HEK293 (cell line): Measurements from ENCODE around the gene MYO1F.

Experiments used
- CTCF ChIA-PET: fragments of 350-600 bp; formaldehyde crosslinking; extraction: SDS; loops from one replicate; lab custom pipeline; 2021; ENCODE audit warnings: antibody characterized with exemption; lab: Yijun Ruan, JAX
- POLR2A ChIA-PET: fragments of 300-600 bp; formaldehyde crosslinking; extraction: SDS; loops from one replicate; lab custom pipeline; 2020; ENCODE audit warnings: antibody characterized with exemption, inconsistent platforms; lab: Yijun Ruan, JAX
- H3K27ac ChIP-seq: fragments of 200-500 bp; sonication (Bioruptor generic); 2 replicates; pipeline ENCODE4 v1.5.1; 2014; ENCODE audit warnings: low read depth, low read length, control low read depth, inconsistent platforms; ENCODE audit errors: extremely low read depth
- H3K36me3 ChIP-seq, 2 experiments: fragments of 200-500 bp in 1 of 2; sonication (Bioruptor generic) in 1 of 2; 1 replicate in 1 of 2; 2 replicates in 1 of 2; pipeline ENCODE4 v1.5.1; 2014 to 2017; ENCODE audit warnings: inconsistent platforms in 2 of 2, low read length in 2 of 2; ENCODE audit not compliant: control insufficient read depth in 2 of 2, insufficient read depth in 1 of 2
- H3K4me1 ChIP-seq: fragments of 200-500 bp; sonication (Bioruptor generic); 2 replicates; pipeline ENCODE4 v1.5.1; 2014; ENCODE audit warnings: mild to moderate bottlenecking, low read length, inconsistent platforms; ENCODE audit not compliant: control insufficient read depth, insufficient read depth
- H3K4me3 ChIP-seq: 2 replicates; pipeline ENCODE4 v1.5.1; 2011; ENCODE audit warnings: low read depth, mild to moderate bottlenecking, control low read depth, low read length, moderate library complexity
- H3K9me3 ChIP-seq: fragments of 200-500 bp; sonication (Bioruptor generic); 2 replicates; pipeline ENCODE4 v1.5.1; 2014; ENCODE audit warnings: low read depth, low read length, inconsistent platforms; ENCODE audit not compliant: control insufficient read depth, insufficient read depth
- ATF2 ChIP-seq: fragments of 450-650 bp; formaldehyde crosslinking; IDR thresholded peaks from 2 replicates; pipeline ENCODE4 v1.5.1; 2016; ENCODE audit warnings: missing biosample characterization, missing genetic modification characterization, low read depth
- ELK4 ChIP-seq: IDR thresholded peaks from 2 replicates; pipeline ENCODE4 v1.6.1; 2011; ENCODE audit warnings: mild to moderate bottlenecking, low read depth, low read length, borderline replicate concordance
- MEIS1 ChIP-seq: sonication (generic); formaldehyde crosslinking; IDR thresholded peaks from 2 replicates; pipeline ENCODE4 v1.8.1; 2022; ENCODE audit warnings: missing genetic modification reagents, mild to moderate bottlenecking, borderline replicate concordance
- SCRT1 ChIP-seq: fragments of 450-650 bp; formaldehyde crosslinking; IDR thresholded peaks from 2 replicates; pipeline ENCODE4 v1.5.1; 2016; ENCODE audit warnings: missing biosample characterization, missing genetic modification characterization, borderline replicate concordance
- YY1 ChIP-seq: fragments of 450-650 bp; formaldehyde crosslinking; IDR thresholded peaks from 2 replicates; pipeline ENCODE4 v1.5.1; 2018; ENCODE audit warnings: missing biosample characterization, missing genetic modification characterization
- ZBTB1 ChIP-seq: fragments of 450-650 bp; formaldehyde crosslinking; IDR thresholded peaks from 2 replicates; pipeline ENCODE4 v1.5.1; 2016; ENCODE audit warnings: missing biosample characterization, missing genetic modification characterization
- ZBTB7A ChIP-seq: fragments of 450-650 bp; formaldehyde crosslinking; IDR thresholded peaks from 2 replicates; pipeline ENCODE4 v1.5.1; 2016; ENCODE audit warnings: low read depth, missing biosample characterization, missing genetic modification characterization
- ZEB2 ChIP-seq: fragments of 450-650 bp; formaldehyde crosslinking; IDR thresholded peaks from 2 replicates; pipeline ENCODE4 v1.5.1; 2016; ENCODE audit warnings: missing biosample characterization, missing genetic modification characterization
- ZFP69B ChIP-seq: fragments of 450-650 bp; formaldehyde crosslinking; IDR thresholded peaks from 2 replicates; pipeline ENCODE4 v1.5.1; 2016; ENCODE audit warnings: missing biosample characterization, missing genetic modification characterization
- ZNF211 ChIP-seq: fragments of 450-650 bp; formaldehyde crosslinking; IDR thresholded peaks from 2 replicates; pipeline ENCODE4 v1.5.1; 2016; ENCODE audit warnings: low read depth, missing biosample characterization, missing genetic modification characterization
- ZNF266 ChIP-seq: fragments of 450-650 bp; formaldehyde crosslinking; IDR thresholded peaks from 2 replicates; pipeline ENCODE4 v1.5.1; 2016; ENCODE audit warnings: missing biosample characterization, missing genetic modification characterization, low read depth
- ZNF433 ChIP-seq: fragments of 450-650 bp; formaldehyde crosslinking; IDR thresholded peaks from 2 replicates; pipeline ENCODE4 v1.5.1; 2016; ENCODE audit warnings: missing biosample characterization, missing genetic modification characterization, low read depth
- ZNF473 ChIP-seq: fragments of 450-650 bp; formaldehyde crosslinking; IDR thresholded peaks from 2 replicates; pipeline ENCODE4 v1.5.1; 2017; ENCODE audit warnings: missing biosample characterization, missing genetic modification characterization
- ZNF529 ChIP-seq: fragments of 450-650 bp; formaldehyde crosslinking; IDR thresholded peaks from 2 replicates; pipeline ENCODE4 v1.5.1; 2017; ENCODE audit warnings: missing genetic modification characterization, missing biosample characterization; ENCODE audit not compliant: insufficient replicate concordance
- ZNF571 ChIP-seq: fragments of 450-650 bp; formaldehyde crosslinking; IDR thresholded peaks from 2 replicates; pipeline ENCODE4 v1.5.0; 2017; ENCODE audit warnings: missing biosample characterization, missing genetic modification characterization
- ZNF600 ChIP-seq: fragments of 450-650 bp; formaldehyde crosslinking; IDR thresholded peaks from 2 replicates; pipeline ENCODE4 v1.5.1; 2016; ENCODE audit warnings: missing biosample characterization, missing genetic modification characterization
- ZNF629 ChIP-seq: fragments of 450-650 bp; formaldehyde crosslinking; IDR thresholded peaks from 2 replicates; pipeline ENCODE4 v1.5.1; 2017; ENCODE audit warnings: missing biosample characterization, missing genetic modification characterization
- ZNF792 ChIP-seq: fragments of 450-650 bp; formaldehyde crosslinking; IDR thresholded peaks from 2 replicates; pipeline ENCODE4 v1.5.1; 2016; ENCODE audit warnings: missing biosample characterization, missing genetic modification characterization
- TF ChIP-seq, protein P1 (sequence below): fragments of 450-650 bp; formaldehyde crosslinking; IDR thresholded peaks from 2 replicates; pipeline ENCODE4 v1.5.1; 2016; ENCODE audit warnings: missing biosample characterization, missing genetic modification characterization
- TF ChIP-seq, protein P2 (sequence below): fragments of 450-650 bp; formaldehyde crosslinking; IDR thresholded peaks from 2 replicates; pipeline ENCODE4 v1.5.1; 2016; ENCODE audit warnings: missing biosample characterization, missing genetic modification characterization

MYO1F gene

DNA sequence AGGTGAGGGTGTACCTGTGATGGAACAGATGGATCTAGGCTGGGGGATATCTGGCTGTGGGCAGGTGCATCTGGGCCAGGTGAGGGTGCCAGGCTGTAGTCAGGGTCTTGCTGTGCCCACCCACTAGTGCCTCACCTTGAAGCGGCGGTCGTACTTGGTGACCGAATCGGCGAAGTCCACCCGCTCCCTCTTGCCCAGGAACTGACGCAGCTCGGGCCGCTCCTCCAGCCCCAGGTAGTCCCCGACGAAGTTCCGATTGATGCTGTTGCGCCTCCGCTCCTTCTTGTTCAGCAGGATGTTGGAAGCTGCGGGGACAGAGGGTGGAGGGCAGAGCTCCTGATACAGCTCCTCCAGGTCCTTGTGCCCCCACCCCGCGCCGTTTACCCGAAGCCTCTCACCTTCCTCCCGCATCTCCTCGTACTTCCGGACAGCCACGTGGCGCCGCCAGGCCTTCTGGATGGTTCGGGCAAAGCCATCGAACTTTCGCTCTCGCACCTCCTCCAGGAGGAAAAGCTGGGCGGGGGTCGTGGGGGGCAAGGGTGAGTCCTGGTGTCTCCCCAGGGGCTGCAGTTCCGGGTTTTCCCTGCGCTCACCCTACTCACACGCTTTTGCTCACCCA lies 47.1 kb downstream of the MYO1F start:
- Histone ChIP-seq H3K9me3 (no peaks in the 10 kb centered on the region), H3K27ac (no peak overlapping the region), H3K4me1 (no peaks in the 10 kb centered on the region), H3K36me3 (no peaks in the 10 kb centered on the region), H3K4me3 (no peak overlapping the region)
- ChIA-PET POLR2A (no interaction called here), CTCF (no interaction called here)
- TF ChIP-seq ZNF473 (no peak), MEIS1 (CRISPR knock-in tag) (no peak), ZNF792 (tag by site-specific recombination) (no peak), SCRT1 (no peak), ZNF266 (tag by site-specific recombination) (no peak), ZNF629 (tag by site-specific recombination) (no peak), ELK4 (no peak), ATF2 (tag by site-specific recombination) (no peak)
- TF ChIP-seq, protein P1, sequence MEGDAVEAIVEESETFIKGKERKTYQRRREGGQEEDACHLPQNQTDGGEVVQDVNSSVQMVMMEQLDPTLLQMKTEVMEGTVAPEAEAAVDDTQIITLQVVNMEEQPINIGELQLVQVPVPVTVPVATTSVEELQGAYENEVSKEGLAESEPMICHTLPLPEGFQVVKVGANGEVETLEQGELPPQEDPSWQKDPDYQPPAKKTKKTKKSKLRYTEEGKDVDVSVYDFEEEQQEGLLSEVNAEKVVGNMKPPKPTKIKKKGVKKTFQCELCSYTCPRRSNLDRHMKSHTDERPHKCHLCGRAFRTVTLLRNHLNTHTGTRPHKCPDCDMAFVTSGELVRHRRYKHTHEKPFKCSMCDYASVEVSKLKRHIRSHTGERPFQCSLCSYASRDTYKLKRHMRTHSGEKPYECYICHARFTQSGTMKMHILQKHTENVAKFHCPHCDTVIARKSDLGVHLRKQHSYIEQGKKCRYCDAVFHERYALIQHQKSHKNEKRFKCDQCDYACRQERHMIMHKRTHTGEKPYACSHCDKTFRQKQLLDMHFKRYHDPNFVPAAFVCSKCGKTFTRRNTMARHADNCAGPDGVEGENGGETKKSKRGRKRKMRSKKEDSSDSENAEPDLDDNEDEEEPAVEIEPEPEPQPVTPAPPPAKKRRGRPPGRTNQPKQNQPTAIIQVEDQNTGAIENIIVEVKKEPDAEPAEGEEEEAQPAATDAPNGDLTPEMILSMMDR (tag by site-specific recombination) = no peak

DNA sequence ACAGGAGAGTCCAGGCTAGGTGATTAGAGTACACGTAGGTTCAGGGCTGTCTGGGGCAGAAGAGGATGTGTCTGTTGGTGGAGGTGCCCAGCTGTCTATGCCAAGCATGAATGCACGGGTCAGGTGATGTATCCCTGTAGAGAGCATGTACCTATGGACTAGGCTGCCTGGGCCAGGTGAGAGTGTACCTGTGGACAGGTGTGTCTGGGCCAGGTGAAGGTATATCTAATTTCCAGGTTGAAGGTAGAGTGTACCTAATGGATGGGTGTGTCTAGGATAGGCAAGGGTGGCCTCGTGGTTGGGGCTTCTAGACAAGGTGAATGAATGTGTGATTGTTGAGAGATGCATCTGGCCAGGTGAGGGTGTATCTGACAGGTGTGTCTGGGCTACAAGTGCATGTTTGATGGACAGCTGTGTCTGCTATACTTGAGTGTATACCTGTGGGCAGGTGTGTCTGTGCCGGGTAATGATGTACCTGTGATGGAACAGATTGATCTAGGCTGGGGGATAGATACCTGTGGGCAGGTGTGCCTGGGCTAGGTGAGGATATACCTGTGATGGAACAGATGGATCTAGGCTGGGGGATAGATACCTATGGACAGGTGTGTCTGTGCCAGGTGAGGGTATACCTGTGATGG lies 47.8 kb downstream of the MYO1F start:
- ChIA-PET POLR2A (no interaction called here), CTCF (interaction anchor here (0.7 kb wide), 1 partner anchor 106 kb away, joined by 3 read pairs; no protein-coding TSS in a partner anchor)
- Histone ChIP-seq H3K4me3 (no peak overlapping the region), H3K9me3 (no peaks in the 10 kb centered on the region), H3K27ac (no peak overlapping the region), H3K4me1 (no peaks in the 10 kb centered on the region), H3K36me3 (no peaks in the 10 kb centered on the region)
- TF ChIP-seq ZNF529 (tag by site-specific recombination) = no peak
- TF ChIP-seq ZNF600 (tag by site-specific recombination) = no peak
- TF ChIP-seq ZBTB7A (tag by site-specific recombination) = no peak
- TF ChIP-seq YY1 (tag by site-specific recombination) = no peak
- TF ChIP-seq ZNF433 (tag by site-specific recombination) = no peak
- no peak for TF ChIP-seq ZNF571 (tag by site-specific recombination)
- TF ChIP-seq ZBTB1 = no peak
- peak; percentile 99 for TF ChIP-seq ZEB2

- Histone ChIP-seq H3K27ac (no peak overlapping the region), H3K36me3 (no peaks in the 10 kb centered on the region), H3K4me3 (no peak overlapping the region), H3K9me3 (no peaks in the 10 kb centered on the region), H3K4me1 (no peaks in the 10 kb centered on the region)
- ChIA-PET CTCF (interaction anchor here (0.7 to 1.9 kb wide), 2 partner anchors 50 to 107 kb away, joined by 3 to 5 read pairs; no protein-coding TSS in a partner anchor), POLR2A (no interaction called here)
- TF ChIP-seq, protein P2, sequence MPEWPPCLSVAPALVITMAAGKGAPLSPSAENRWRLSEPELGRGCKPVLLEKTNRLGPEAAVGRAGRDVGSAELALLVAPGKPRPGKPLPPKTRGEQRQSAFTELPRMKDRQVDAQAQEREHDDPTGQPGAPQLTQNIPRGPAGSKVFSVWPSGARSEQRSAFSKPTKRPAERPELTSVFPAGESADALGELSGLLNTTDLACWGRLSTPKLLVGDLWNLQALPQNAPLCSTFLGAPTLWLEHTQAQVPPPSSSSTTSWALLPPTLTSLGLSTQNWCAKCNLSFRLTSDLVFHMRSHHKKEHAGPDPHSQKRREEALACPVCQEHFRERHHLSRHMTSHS = no peak
- TF ChIP-seq ZEB2 = peak; percentile 98
- TF ChIP-seq ZFP69B (tag by site-specific recombination) = no peak
- TF ChIP-seq ZNF211 (tag by site-specific recombination) = no peak
- TF ChIP-seq, all 188 proteins: peak for 1
Observed at GRCh38 chr19:8528500-8528899, 48.7 kb downstream of the MYO1F start.
